ENCODE results near the gene TBL3. TPM values are rescaled to one million over a fixed set of nuclear protein-coding genes. Genes with fewer than 3 reads are reported as not detected.
A peak's percentile ranks its signal among the peaks of the same experiment; 100 is the strongest.

Gene TBL3
- total RNA-seq, 1 donor: 26.1 TPM

- no peak overlapping the region for H3K4me2 ChIP-seq (ENCODE audit: insufficient read depth, low read length)
- no peak for TF ChIP-seq CTCF (IDR thresholded peaks at IDR 0.05; ENCODE audit: extremely low read depth, low read depth, low read length)
- peaks cover 24% of the 10 kb centered on the region for H4K20me1 ChIP-seq (ENCODE audit: insufficient read depth, low read length)
- peaks cover 14% of the 10 kb centered on the region for H3K36me3 ChIP-seq (ENCODE audit: insufficient read depth, low read length)
- peaks cover 39% of the 10 kb centered on the region for H3K27me3 ChIP-seq (ENCODE audit: insufficient read depth, low read length)
- no peak overlapping the region for H2AFZ ChIP-seq (ENCODE audit: low read length)
- DNase-seq (ENCODE audit: insufficient read length, low spot score, missing footprints): no peak
- no peak overlapping the region for H3K27ac ChIP-seq (ENCODE audit: low read depth, low read length)
- H3K4me3 ChIP-seq (ENCODE audit: insufficient read depth, low read length): no peak overlapping the region
- H3K79me2 ChIP-seq (ENCODE audit: insufficient read depth, low read length): peaks cover 12% of the 10 kb centered on the region
- H3K9me3 ChIP-seq (ENCODE audit: low read depth, low read length): no peaks in the 10 kb centered on the region
- peaks cover 10% of the 10 kb centered on the region for H3K4me1 ChIP-seq (ENCODE audit: insufficient read depth, low read length)
Measured at GRCh38 chr16:1982013-1982433, 10.2 kb downstream of the TBL3 start.

GRCh38 chr16:1982991-1983543 is 11.2 kb downstream of the TBL3 start:
- Histone ChIP-seq H3K79me2 (ENCODE audit: insufficient read depth, low read length) (peaks cover 12% of the 10 kb centered on the region), H3K9me3 (ENCODE audit: low read depth, low read length) (no peaks in the 10 kb centered on the region), H3K27me3 (ENCODE audit: insufficient read depth, low read length) (peaks cover 39% of the 10 kb centered on the region), H3K27ac (ENCODE audit: low read depth, low read length) (no peak overlapping the region), H3K36me3 (ENCODE audit: insufficient read depth, low read length) (peaks cover 11% of the 10 kb centered on the region), H3K4me2 (ENCODE audit: insufficient read depth, low read length) (peak overlapping the region; percentile 95), H2AFZ (ENCODE audit: low read length) (peak overlapping the region; percentile 80), H4K20me1 (ENCODE audit: insufficient read depth, low read length) (peaks cover 24% of the 10 kb centered on the region), H3K4me3 (ENCODE audit: insufficient read depth, low read length) (peak overlapping the region; percentile 85), H3K4me1 (ENCODE audit: insufficient read depth, low read length) (peaks cover 10% of the 10 kb centered on the region)
- no peak for DNase-seq (ENCODE audit: insufficient read length, low spot score, missing footprints)
- TF ChIP-seq CTCF (IDR thresholded peaks at IDR 0.05; ENCODE audit: extremely low read depth, low read depth, low read length): no peak

GRCh38 chr16:1983544-1984346 is 11.9 kb downstream of the TBL3 start, which contains the start of gene GFER:
GFER (plus strand) TSS chr16:1984193; CDS start chr16:1984219, 26 bp downstream.
- Histone ChIP-seq H4K20me1 (ENCODE audit: insufficient read depth, low read length) (peaks cover 18% of the 10 kb centered on the region), H3K4me2 (ENCODE audit: insufficient read depth, low read length) (peak within 1 kb of the TSS; percentile 95), H3K79me2 (ENCODE audit: insufficient read depth, low read length) (peaks cover 12% of the 10 kb centered on the region), H2AFZ (ENCODE audit: low read length) (peak within 1 kb of the TSS; percentile 80), H3K36me3 (ENCODE audit: insufficient read depth, low read length) (peaks cover 11% of the 10 kb centered on the region), H3K27me3 (ENCODE audit: insufficient read depth, low read length) (peaks cover 42% of the 10 kb centered on the region), H3K4me1 (ENCODE audit: insufficient read depth, low read length) (peaks cover 10% of the 10 kb centered on the region), H3K9me3 (ENCODE audit: low read depth, low read length) (no peaks in the 10 kb centered on the region), H3K27ac (ENCODE audit: low read depth, low read length) (no peak within 1 kb of the TSS), H3K4me3 (ENCODE audit: insufficient read depth, low read length) (peak within 1 kb of the TSS; percentile 85)
- TF ChIP-seq CTCF (IDR thresholded peaks at IDR 0.05; ENCODE audit: extremely low read depth, low read depth, low read length): peak; percentile 10
- peak; percentile 100 for DNase-seq (ENCODE audit: insufficient read length, low spot score, missing footprints)

Measured in osteoblast (primary cell).